ENCODE measurements around the gene APOBEC3H. TPM values are rescaled to one million over a fixed set of nuclear protein-coding genes. Genes with fewer than 3 reads are reported as not detected.

APOBEC3H gene
- total and polyA plus RNA-seq, 5 donors: 0.25 to 0.57 TPM; not detected in 3

DNA sequence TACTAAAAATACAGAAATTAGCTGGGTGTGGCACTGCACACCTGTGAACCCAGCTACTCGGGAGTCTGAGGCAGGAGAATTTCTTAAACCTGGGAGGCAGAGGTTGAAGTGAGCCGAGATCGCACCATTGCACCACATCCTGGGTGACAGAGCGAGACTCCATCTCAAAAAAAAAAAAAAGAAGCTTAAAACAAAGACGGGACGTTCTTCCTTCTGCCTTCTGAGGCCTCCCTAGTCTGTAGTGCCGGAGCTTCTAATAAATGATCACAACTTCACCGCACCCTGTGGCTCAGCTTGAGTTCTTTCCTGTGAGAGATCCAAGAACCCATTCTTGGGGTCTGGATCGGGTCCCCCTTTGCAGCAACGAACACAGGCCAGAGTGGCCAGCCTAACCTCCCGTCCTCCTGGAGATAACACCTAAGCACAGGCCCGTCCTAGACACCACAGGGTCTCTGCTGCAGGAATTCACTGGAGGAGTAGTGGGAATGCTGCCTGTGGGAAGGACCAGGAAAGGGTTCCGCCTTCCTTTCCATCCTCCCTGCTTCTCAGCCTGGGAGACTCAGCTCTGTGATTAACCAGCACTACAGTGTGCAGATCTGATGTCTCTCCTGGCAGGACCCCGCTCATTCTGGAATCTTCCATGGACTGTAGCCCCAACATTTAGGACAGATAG is 2.2 kb upstream of the APOBEC3H start:
- 83% methylated on average over 14 of the region's 14 CpGs for WGBS
- peaks cover 2% of the 10 kb centered on the region for H3K4me1 ChIP-seq (ENCODE audit: control insufficient read depth, insufficient read depth, low read length)

DNA sequence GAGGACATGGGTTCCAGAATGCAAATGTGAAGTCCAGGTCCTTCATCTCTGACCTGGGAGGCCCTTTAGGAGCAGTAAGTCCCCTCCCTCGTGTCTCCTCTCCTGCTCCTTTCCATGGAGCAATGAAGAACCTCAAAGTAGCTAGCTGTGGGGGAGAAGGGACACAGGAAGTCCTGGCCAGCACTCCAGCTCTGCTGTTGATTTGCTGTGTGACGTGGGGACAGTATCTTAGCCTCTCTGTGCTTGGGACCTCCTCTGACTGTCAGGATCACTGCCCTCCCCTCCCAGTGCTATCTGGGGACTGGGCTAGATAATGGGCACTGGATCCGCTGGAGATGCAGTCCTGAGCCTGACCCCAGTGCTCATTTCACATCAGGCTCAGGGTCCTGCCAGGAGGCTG is 1.1 kb upstream of the APOBEC3H start:
- DNase-seq (no peak), ATAC-seq (peak in 1 of 2 donors; percentile 17)
- Histone ChIP-seq H3K4me1 (ENCODE audit: control insufficient read depth, insufficient read depth, low read length) (peaks cover 2% of the 10 kb centered on the region), H3K9me3 (ENCODE audit: control insufficient read depth, low read length) (no peaks in the 10 kb centered on the region), H3K27me3 (ENCODE audit: control insufficient read depth, insufficient read depth) (no peaks in the 10 kb centered on the region), H3K4me3 (ENCODE audit: low read length) (no peak overlapping the region), H3K27ac (ENCODE audit: low read length) (no peak overlapping the region)
- intact Hi-C loops (cut with DNase I): no loop called here
- 86% methylated on average over 3 of the region's 3 CpGs for WGBS

More for the DNA sequence above, 2.2 kb upstream of the APOBEC3H start:
- no peak overlapping the region for H3K4me3 ChIP-seq (ENCODE audit: low read length)
- H3K27me3 ChIP-seq (ENCODE audit: control insufficient read depth, insufficient read depth): no peaks in the 10 kb centered on the region
- no peak overlapping the region for H3K27ac ChIP-seq (ENCODE audit: low read length)
- intact Hi-C loops (cut with DNase I): no loop called here
- H3K9me3 ChIP-seq (ENCODE audit: control insufficient read depth, low read length): no peaks in the 10 kb centered on the region
- DNase-seq (no peak), ATAC-seq (no peak)

DNA sequence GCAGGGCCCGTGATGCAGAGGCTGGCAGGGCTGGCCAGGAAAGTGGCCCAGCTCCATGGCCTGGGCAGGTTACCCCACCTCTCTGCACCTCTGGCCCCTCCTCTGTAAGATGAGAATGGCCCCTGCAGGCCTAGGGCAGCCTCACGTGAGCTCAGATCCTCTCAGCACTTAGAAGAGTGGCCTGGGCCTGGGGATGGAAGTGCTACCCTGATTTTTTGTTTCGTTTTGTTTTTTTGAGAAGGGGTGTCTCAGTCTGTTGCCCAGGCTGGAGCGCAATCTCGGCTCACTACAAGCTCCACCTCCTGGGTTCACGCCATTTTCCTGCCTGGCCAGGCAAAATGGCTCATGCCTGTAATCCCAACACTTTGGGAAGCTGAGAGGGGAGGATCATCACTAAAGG is 982 bp downstream of the APOBEC3H start:
- Histone ChIP-seq H3K4me1 (ENCODE audit: control insufficient read depth, insufficient read depth, low read length) (peaks cover 2% of the 10 kb centered on the region), H3K27me3 (ENCODE audit: control insufficient read depth, insufficient read depth) (no peaks in the 10 kb centered on the region), H3K9me3 (ENCODE audit: control insufficient read depth, low read length) (no peaks in the 10 kb centered on the region), H3K27ac (ENCODE audit: low read length) (no peak overlapping the region), H3K4me3 (ENCODE audit: low read length) (no peak overlapping the region)
- WGBS: 72% methylated on average over 6 of the region's 6 CpGs
- intact Hi-C loops (cut with DNase I): no loop called here
- no peak for ATAC-seq
- DNase-seq: peak in 1 of 3 donors; percentile 52

DNA sequence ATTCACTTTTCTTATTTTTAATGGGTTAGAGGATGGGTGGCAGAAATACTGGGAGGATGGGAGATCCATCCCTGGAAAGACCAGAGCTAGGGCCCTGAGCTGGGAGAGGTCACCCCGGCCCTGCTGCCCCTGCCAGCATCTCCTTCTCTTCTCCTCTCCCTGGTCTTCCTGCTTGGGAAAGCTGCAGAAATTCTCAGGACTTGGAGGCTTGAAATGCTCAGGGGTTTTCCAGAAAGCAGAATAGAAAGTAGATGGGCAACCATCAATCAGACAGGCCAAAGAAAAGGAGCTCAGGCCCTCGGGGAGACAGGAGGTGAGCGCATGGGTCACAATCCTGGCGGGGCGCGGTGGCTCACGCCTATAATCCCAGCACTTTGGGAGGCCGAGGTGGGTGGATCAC is 1.5 kb downstream of the APOBEC3H start:
- intact Hi-C loops (cut with DNase I): no loop called here
- ATAC-seq (no peak), DNase-seq (no peak)
- H3K4me3 ChIP-seq (ENCODE audit: low read length): no peak overlapping the region
- no peaks in the 10 kb centered on the region for H3K27me3 ChIP-seq (ENCODE audit: control insufficient read depth, insufficient read depth)
- WGBS: 87% methylated on average over 8 of the region's 8 CpGs
- H3K27ac ChIP-seq (ENCODE audit: low read length): no peak overlapping the region
- H3K4me1 ChIP-seq (ENCODE audit: control insufficient read depth, insufficient read depth, low read length): peaks cover 2% of the 10 kb centered on the region
- no peaks in the 10 kb centered on the region for H3K9me3 ChIP-seq (ENCODE audit: control insufficient read depth, low read length)

DNA sequence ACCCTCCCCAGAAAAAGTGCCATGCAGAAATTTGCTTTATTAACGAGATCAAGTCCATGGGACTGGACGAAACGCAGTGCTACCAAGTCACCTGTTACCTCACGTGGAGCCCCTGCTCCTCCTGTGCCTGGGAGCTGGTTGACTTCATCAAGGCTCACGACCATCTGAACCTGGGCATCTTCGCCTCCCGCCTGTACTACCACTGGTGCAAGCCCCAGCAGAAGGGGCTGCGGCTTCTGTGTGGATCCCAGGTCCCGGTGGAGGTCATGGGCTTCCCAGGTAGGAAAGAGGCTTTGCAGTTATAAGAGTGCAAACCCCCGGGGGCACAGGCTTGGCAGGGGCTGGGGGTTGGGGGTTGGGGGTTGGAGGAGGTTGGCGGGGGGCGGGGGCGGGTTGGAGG is 4.2 kb downstream of the APOBEC3H start:
- no peak overlapping the region for H3K27ac ChIP-seq (ENCODE audit: low read length)
- H3K9me3 ChIP-seq (ENCODE audit: control insufficient read depth, low read length): no peaks in the 10 kb centered on the region
- intact Hi-C loops (cut with DNase I): no loop called here
- ATAC-seq: no peak
- H3K4me1 ChIP-seq (ENCODE audit: control insufficient read depth, insufficient read depth, low read length): peaks cover 2% of the 10 kb centered on the region
- WGBS: 66% methylated on average over 13 of the region's 13 CpGs
- DNase-seq: no peak
- H3K4me3 ChIP-seq (ENCODE audit: low read length): no peak overlapping the region
- no peaks in the 10 kb centered on the region for H3K27me3 ChIP-seq (ENCODE audit: control insufficient read depth, insufficient read depth)

DNA sequence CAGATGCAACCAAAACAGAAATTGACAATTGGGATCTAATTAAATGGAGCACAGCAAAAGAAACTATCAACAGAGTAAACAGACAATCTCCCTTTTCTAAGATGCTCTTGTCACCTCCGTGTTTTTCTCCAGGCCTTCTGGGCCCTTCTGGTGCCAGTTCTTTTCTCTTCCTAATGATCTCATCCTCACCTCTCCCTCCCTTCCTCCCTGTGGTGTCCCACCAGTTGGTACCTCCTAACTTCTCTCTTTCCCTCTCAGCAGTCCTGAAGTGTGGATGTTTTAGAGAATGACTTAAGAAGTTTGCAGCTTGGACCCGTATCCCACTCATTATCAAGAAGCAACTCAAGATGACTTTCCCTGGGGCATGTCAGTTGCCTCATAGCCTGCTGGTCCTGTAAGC is 6.4 kb downstream of the APOBEC3H start:
- WGBS: 68% methylated on average over 2 of the region's 2 CpGs
- ATAC-seq (no peak), DNase-seq (no peak)
- no peaks in the 10 kb centered on the region for H3K9me3 ChIP-seq (ENCODE audit: control insufficient read depth, low read length)
- H3K4me1 ChIP-seq (ENCODE audit: control insufficient read depth, insufficient read depth, low read length): no peaks in the 10 kb centered on the region
- no peak overlapping the region for H3K27ac ChIP-seq (ENCODE audit: low read length)
- no peaks in the 10 kb centered on the region for H3K27me3 ChIP-seq (ENCODE audit: control insufficient read depth, insufficient read depth)
- H3K4me3 ChIP-seq (ENCODE audit: low read length): no peak overlapping the region
- intact Hi-C loops (cut with DNase I): no loop called here

DNA sequence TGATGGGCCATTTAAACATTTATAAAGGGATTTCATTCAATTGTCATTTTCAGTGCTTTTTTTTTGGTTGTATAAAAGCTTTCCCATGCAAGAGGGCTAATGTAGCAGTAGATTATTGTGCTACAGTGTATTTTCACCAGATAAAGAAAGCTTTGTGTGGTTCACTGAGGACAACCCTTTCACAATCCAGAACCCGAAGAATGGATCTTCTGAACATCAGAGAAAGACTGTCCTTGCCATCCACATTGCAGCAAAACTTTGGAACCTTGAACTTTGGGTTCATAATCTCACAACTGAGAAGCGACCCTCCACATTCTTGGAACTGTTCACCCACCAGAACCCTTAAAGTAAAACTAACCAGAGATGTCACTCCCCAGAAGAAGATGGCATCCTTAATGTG is 9.3 kb downstream of the APOBEC3H start:
- DNase-seq: no peak
- Histone ChIP-seq H3K27me3 (ENCODE audit: control insufficient read depth, insufficient read depth) (no peaks in the 10 kb centered on the region), H3K4me3 (ENCODE audit: low read length) (no peak overlapping the region), H3K9me3 (ENCODE audit: control insufficient read depth, low read length) (no peaks in the 10 kb centered on the region), H3K27ac (ENCODE audit: low read length) (no peak overlapping the region), H3K4me1 (ENCODE audit: control insufficient read depth, insufficient read depth, low read length) (no peaks in the 10 kb centered on the region)
- WGBS: 81% methylated on average over 2 of the region's 2 CpGs
- intact Hi-C loops (cut with DNase I): no loop called here
- ATAC-seq: no peak

DNA sequence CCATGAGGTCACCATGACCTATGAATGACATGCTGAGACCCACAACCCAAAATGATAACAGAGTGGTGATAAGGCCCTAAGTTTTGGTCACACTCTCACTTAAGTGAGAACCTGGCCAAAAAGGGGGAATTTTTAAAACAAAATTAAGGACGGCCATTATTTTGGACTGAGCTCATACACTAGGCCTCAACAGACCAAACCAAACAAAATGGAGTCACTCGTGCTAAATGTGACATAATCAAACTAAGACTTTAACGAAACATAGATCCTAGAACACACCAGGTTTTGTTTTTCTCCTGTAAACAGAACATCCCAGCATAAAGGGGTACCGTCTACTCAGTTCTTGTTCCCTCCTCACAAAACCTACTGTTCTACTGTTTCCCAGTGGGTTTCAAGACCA is 11.4 kb downstream of the APOBEC3H start:
- intact Hi-C loops (cut with DNase I): no loop called here
- no peak overlapping the region for H3K4me3 ChIP-seq (ENCODE audit: low read length)
- no peaks in the 10 kb centered on the region for H3K4me1 ChIP-seq (ENCODE audit: control insufficient read depth, insufficient read depth, low read length)
- H3K9me3 ChIP-seq (ENCODE audit: control insufficient read depth, low read length): no peaks in the 10 kb centered on the region
- no peak for DNase-seq
- H3K27me3 ChIP-seq (ENCODE audit: control insufficient read depth, insufficient read depth): no peaks in the 10 kb centered on the region
- H3K27ac ChIP-seq (ENCODE audit: low read length): no peak overlapping the region
- ATAC-seq: no peak
- WGBS: 90% methylated on average over 4 of the region's 4 CpGs

DNA sequence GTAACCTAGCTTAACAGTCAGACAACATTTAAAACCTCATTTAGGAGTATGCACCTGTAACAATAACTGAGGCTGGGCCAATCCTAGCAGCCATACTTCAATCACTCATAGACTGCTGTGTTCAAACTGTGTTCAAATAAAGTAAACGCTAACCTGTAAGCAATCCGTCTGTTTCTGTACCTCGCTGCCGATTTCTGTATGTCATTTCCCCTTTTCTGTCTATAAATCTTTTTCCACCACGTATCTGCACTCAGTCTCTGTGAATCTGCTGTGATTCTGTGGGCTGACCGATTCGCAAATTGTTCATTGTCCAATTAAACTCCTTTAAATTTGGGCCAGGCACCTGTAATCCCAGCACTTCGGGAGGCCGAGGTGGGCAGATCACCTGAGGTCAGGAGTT is 12.3 kb downstream of the APOBEC3H start:
- Histone ChIP-seq H3K27me3 (ENCODE audit: control insufficient read depth, insufficient read depth) (no peaks in the 10 kb centered on the region), H3K4me1 (ENCODE audit: control insufficient read depth, insufficient read depth, low read length) (no peaks in the 10 kb centered on the region), H3K4me3 (ENCODE audit: low read length) (no peak overlapping the region), H3K27ac (ENCODE audit: low read length) (no peak overlapping the region), H3K9me3 (ENCODE audit: control insufficient read depth, low read length) (no peaks in the 10 kb centered on the region)
- DNase-seq (no peak), ATAC-seq (no peak)
- intact Hi-C loops (cut with DNase I): no loop called here
- 88% methylated on average over 9 of the region's 9 CpGs for WGBS

DNA sequence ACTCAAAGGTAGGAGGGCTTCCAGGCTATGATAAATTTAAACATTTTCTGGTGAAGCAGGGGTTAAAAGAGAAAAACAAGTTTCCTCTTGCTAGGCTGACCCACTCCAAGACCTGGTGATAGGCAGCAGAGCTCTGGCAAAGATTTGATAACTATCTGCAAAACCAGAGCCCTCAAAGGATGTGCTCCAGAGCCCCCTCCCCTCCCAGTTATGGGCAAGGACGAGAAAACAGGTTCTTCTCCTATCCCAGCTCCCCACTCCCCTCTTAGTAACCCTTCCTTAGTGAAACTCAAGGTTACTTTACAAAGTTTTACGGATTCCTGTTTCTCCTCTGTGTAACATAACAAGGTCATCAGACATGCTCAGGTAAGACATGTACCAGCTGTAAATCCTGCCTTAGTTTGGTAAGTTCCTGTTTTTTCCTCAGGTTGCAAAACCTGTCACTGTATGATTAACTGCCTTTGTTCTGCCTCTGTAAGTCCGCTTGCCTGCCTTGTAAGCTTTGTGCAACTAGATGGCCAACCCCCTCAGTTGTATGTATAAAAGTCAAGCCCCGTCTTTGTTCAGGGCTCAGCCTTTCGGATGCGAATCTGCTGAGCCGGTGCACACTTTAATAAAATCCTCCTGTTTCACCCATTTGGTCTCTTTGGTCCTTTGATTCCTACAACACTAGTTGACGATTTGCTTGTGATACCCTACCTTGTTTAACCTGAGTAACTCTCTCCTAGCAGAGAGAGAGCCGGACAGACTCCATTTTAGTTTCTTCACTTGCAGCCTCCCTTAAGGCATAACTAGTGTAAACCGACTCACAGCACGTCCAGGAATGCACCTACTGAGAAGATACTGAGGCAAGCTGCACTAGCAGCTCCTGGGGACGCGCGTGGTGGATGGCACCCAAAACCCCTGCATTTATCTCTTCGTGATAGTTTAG is 13.9 kb downstream of the APOBEC3H start:
- DNase-seq: no peak
- Histone ChIP-seq H3K27ac (ENCODE audit: low read length) (no peak overlapping the region), H3K4me3 (ENCODE audit: low read length) (no peak overlapping the region), H3K4me1 (ENCODE audit: control insufficient read depth, insufficient read depth, low read length) (no peaks in the 10 kb centered on the region), H3K27me3 (ENCODE audit: control insufficient read depth, insufficient read depth) (no peaks in the 10 kb centered on the region), H3K9me3 (ENCODE audit: control insufficient read depth, low read length) (no peaks in the 10 kb centered on the region)
- no peak for ATAC-seq
- intact Hi-C loops (cut with DNase I): loop anchor here in 1 of 4 donors (10.0 kb wide), 1 partner anchor 106 kb away; no protein-coding TSS in a partner anchor
- 66% methylated on average over 15 of the region's 15 CpGs for WGBS

DNA sequence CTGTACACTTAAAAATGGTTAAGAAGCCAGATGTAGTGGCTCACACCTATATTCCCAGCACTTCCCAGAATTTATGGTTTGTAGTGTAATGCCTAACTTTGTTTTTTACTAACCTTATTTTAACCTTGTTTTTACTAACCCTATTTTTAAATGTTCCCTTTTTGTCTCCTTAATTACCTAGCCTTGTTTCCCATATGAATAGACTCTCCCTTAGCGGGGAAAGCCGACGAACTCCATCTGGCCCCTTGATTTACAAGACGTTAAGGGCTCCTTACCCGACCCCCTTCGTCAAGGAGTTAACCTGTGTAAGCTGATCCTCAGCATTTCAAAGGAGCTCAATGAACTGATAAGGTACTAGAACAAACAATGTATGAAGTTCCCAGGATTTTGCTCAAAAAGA is 17.1 kb downstream of the APOBEC3H start:
- no peaks in the 10 kb centered on the region for H3K9me3 ChIP-seq (ENCODE audit: control insufficient read depth, low read length)
- H3K4me1 ChIP-seq (ENCODE audit: control insufficient read depth, insufficient read depth, low read length): no peaks in the 10 kb centered on the region
- intact Hi-C loops (cut with DNase I): loop anchor here in 1 of 4 donors (10.0 kb wide), 1 partner anchor 109 kb away; no protein-coding TSS in a partner anchor
- ATAC-seq (no peak), DNase-seq (no peak)
- no peak overlapping the region for H3K27ac ChIP-seq (ENCODE audit: low read length)
- no peak overlapping the region for H3K4me3 ChIP-seq (ENCODE audit: low read length)
- 37% methylated on average over 6 of the region's 6 CpGs for WGBS
- no peaks in the 10 kb centered on the region for H3K27me3 ChIP-seq (ENCODE audit: control insufficient read depth, insufficient read depth)
